Astrocyte of the spinal cord (primary cell): ENCODE data around the gene GLMP.

ENCODE experiments used
- DNase-seq: peaks from one replicate; pipeline ENCODE4 v3.0.0; 2011; ENCODE audit warnings: low read depth, low spot score
- H3K4me3 ChIP-seq: 2 replicates; pipeline ENCODE4 v1.5.1; 2011; ENCODE audit warnings: low read depth, mild to moderate bottlenecking, low read length, moderate library complexity
- in situ Hi-C: cut with HindIII; loops from 2 replicates; pipeline ENCODE4 v1.10.0; 2017; ENCODE audit warnings: low sequenced_read_pairs
- TF ChIP-seq, protein P1 (sequence below): IDR thresholded peaks from 2 replicates; pipeline ENCODE4 v1.5.1; 2012; ENCODE audit warnings: low read depth, mild to moderate bottlenecking, low read length, inconsistent platforms

Gene GLMP

GRCh38 chr1:156270314-156270713 lies 25.2 kb downstream of the GLMP start:
- no peak for DNase-seq
- TF ChIP-seq, protein P1, sequence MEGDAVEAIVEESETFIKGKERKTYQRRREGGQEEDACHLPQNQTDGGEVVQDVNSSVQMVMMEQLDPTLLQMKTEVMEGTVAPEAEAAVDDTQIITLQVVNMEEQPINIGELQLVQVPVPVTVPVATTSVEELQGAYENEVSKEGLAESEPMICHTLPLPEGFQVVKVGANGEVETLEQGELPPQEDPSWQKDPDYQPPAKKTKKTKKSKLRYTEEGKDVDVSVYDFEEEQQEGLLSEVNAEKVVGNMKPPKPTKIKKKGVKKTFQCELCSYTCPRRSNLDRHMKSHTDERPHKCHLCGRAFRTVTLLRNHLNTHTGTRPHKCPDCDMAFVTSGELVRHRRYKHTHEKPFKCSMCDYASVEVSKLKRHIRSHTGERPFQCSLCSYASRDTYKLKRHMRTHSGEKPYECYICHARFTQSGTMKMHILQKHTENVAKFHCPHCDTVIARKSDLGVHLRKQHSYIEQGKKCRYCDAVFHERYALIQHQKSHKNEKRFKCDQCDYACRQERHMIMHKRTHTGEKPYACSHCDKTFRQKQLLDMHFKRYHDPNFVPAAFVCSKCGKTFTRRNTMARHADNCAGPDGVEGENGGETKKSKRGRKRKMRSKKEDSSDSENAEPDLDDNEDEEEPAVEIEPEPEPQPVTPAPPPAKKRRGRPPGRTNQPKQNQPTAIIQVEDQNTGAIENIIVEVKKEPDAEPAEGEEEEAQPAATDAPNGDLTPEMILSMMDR, result no peak
- in situ Hi-C loops, result no loop called here

GRCh38 chr1:156268336-156268735 lies 27.1 kb downstream of the GLMP start:
- TF ChIP-seq, protein P1, result no peak
- no peak overlapping the region for H3K4me3 ChIP-seq
- peak; percentile 24 for DNase-seq
- in situ Hi-C loops, result no loop called here

More at GRCh38 chr1:156270314-156270713, 25.2 kb downstream of the GLMP start:
- H3K4me3 ChIP-seq, result no peak overlapping the region

DNA sequence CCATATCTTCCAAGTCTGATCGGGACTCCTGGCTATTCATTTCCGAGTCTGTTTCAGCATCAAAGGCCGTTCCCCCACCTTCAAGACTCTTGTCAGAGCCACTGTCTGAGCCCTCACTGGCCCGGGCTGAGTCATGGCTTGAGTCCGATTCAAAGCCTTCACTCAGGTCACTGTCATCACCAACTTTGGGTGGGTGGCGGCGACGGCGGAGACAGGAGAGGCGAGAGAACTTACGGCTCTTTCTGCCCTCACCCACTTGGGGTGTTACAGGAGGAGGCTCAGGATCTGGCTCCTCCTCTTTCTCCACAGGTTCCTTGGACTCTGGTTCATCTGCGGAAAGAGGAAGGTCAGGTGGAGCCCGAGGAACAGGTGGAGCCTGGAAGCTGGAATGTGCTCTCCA lies 29.4 kb downstream of the GLMP start:
- in situ Hi-C loops, result no loop called here
- TF ChIP-seq, protein P1, result no peak
- no peak for DNase-seq
- no peak overlapping the region for H3K4me3 ChIP-seq

- H3K4me3 ChIP-seq, result no peak overlapping the region
- in situ Hi-C loops, result no loop called here
- no peak for DNase-seq
- TF ChIP-seq, protein P1, result no peak
Observed at GRCh38 chr1:156263288-156263655, 32.2 kb downstream of the GLMP start.

DNA sequence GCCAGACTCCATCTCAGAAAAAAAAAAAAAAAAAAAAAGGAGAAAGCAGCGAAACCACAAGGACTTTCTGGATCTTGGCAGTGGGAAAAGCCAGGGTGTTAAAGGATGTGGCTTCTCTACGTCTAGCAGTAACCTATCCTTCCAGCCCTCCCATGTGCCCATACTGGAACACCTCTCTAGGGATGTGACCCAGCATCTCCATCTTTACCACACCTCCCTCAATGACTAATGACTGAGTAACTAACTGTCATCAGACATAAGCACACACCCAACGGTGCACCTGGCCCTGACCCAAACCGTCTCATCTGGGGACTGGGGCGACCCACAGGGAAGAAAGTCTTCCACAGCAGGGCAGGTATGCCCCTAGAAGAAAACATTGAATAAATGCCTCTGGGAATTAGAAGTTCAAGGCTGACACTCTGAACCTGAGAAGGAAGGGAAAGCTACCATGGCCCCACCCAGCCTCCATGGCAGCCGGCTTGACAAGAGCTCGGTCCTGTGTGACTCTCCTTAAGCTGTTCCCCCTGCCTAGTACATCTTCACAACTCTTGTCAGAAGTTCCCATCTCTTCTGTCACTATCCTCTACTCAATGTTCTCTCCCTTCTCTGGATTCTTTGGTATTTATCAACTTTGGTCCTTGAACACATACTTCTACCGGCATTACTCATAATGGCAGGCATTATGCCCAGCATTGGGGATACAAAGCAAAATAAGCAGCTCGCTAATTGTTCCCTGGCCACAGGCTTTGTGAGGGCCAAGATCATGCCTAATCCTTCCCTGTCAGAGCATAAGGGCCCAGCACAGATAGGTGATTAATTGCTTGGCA lies 32.8 kb downstream of the GLMP start:
- TF ChIP-seq, protein P1, result no peak
- in situ Hi-C loops, result no loop called here
- no peak overlapping the region for H3K4me3 ChIP-seq
- peak; percentile 72 for DNase-seq

- DNase-seq, result no peak
Observed at GRCh38 chr1:156260896-156261295, 34.6 kb downstream of the GLMP start.

More at GRCh38 chr1:156260896-156261295, 34.6 kb downstream of the GLMP start:
- H3K4me3 ChIP-seq, result no peak overlapping the region
- TF ChIP-seq, protein P1, result no peak
- in situ Hi-C loops, result no loop called here
